ENCODE data around the gene DNAAF3.
A peak's percentile ranks its signal among the peaks of the same experiment; 100 is the strongest.

DNAAF3 gene

DNA sequence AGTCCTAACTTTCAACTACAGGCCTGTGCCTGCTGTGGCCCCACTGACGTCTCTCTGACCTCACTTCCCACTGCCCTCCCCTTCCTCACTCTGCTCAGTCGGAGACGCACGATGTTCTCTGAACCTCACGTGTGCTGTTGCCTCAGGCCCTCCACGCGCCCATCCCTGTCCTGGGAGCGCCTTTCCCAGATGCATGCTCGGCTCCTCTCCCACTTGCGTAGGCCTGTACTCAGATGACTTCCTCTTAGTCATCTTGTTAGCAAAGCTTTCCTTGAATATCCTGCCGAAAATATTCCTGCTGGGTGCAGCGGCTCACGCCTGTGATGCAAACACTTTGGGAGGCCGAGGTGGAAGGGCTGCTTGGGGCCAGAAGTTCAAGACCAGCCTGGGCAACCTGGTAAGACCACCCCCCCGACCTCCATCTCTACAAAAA is 23.0 kb upstream of the DNAAF3 start:
- H3K27me3 ChIP-seq (ENCODE audit: insufficient read depth, low read length): peaks cover 7% of the 10 kb centered on the region
- H3K4me3 ChIP-seq (ENCODE audit: low read length): no peak overlapping the region
- no peak overlapping the region for H2AFZ ChIP-seq (ENCODE audit: low read depth, low read length)
- no peaks in the 10 kb centered on the region for H3K36me3 ChIP-seq (ENCODE audit: insufficient read depth, low read length)
- H3K4me1 ChIP-seq (ENCODE audit: insufficient read depth, low read length): no peaks in the 10 kb centered on the region
- no peaks in the 10 kb centered on the region for H3K9me3 ChIP-seq (ENCODE audit: low read length)

DNA sequence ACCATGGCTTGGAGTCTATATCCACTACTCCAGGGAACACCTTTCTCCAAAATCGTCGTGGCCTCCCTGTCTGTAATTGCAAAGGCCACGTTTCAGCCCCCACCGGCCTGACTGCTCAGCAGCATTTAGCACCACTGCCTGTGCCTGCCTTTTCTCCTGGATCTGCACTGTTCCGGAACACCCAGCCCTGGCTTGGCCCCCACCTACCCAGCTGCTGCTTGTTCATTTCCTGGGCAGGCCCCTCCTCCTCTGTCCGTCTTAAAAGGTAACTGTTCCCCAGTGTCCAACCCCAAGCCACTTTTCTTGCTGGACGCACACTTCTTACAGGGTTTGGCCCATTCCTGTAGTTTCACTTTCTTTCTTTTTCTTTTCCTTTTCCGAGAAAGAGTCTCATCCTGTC is 22.2 kb upstream of the DNAAF3 start:
- peaks cover 7% of the 10 kb centered on the region for H3K27me3 ChIP-seq (ENCODE audit: insufficient read depth, low read length)
- H3K9me3 ChIP-seq (ENCODE audit: low read length): no peaks in the 10 kb centered on the region

GRCh38 chr19:55186080-55186479 is 19.7 kb upstream of the DNAAF3 start:
- Histone ChIP-seq H3K27me3 (ENCODE audit: insufficient read depth, low read length) (peaks cover 17% of the 10 kb centered on the region), H2AFZ (ENCODE audit: low read depth, low read length) (no peak overlapping the region), H3K4me3 (ENCODE audit: low read length) (no peak overlapping the region), H3K4me1 (ENCODE audit: insufficient read depth, low read length) (no peaks in the 10 kb centered on the region), H3K9me3 (ENCODE audit: low read length) (peaks cover 2% of the 10 kb centered on the region), H3K36me3 (ENCODE audit: insufficient read depth, low read length) (no peaks in the 10 kb centered on the region)

More for the DNA sequence above, 22.2 kb upstream of the DNAAF3 start:
- Histone ChIP-seq H3K4me1 (ENCODE audit: insufficient read depth, low read length) (no peaks in the 10 kb centered on the region), H3K4me3 (ENCODE audit: low read length) (no peak overlapping the region), H2AFZ (ENCODE audit: low read depth, low read length) (no peak overlapping the region), H3K36me3 (ENCODE audit: insufficient read depth, low read length) (no peaks in the 10 kb centered on the region)

- Histone ChIP-seq H3K36me3 (ENCODE audit: insufficient read depth, low read length) (no peaks in the 10 kb centered on the region), H3K9me3 (ENCODE audit: low read length) (peaks cover 2% of the 10 kb centered on the region), H3K27me3 (ENCODE audit: insufficient read depth, low read length) (peaks cover 28% of the 10 kb centered on the region), H3K4me1 (ENCODE audit: insufficient read depth, low read length) (peaks cover 10% of the 10 kb centered on the region), H3K4me3 (ENCODE audit: low read length) (no peak overlapping the region), H2AFZ (ENCODE audit: low read depth, low read length) (no peak overlapping the region)
Observed at GRCh38 chr19:55181740-55182139, 15.3 kb upstream of the DNAAF3 start.

- Histone ChIP-seq H3K4me3 (ENCODE audit: low read length) (peak within 1 kb of the TSS; percentile 71), H3K4me1 (ENCODE audit: insufficient read depth, low read length) (peaks cover 10% of the 10 kb centered on the region), H2AFZ (ENCODE audit: low read depth, low read length) (peak within 1 kb of the TSS; percentile 62), H3K27me3 (ENCODE audit: insufficient read depth, low read length) (peaks cover 20% of the 10 kb centered on the region), H3K36me3 (ENCODE audit: insufficient read depth, low read length) (no peaks in the 10 kb centered on the region), H3K9me3 (ENCODE audit: low read length) (peaks cover 10% of the 10 kb centered on the region)
Observed at GRCh38 chr19:55179606-55180484, 13.4 kb upstream of the DNAAF3 start, which contains the start of gene SYT5. Gene SYT5, minus strand, starts transcription at chr19:55180289. Its CDS starts 1,248 bp downstream, at chr19:55179041.

DNA sequence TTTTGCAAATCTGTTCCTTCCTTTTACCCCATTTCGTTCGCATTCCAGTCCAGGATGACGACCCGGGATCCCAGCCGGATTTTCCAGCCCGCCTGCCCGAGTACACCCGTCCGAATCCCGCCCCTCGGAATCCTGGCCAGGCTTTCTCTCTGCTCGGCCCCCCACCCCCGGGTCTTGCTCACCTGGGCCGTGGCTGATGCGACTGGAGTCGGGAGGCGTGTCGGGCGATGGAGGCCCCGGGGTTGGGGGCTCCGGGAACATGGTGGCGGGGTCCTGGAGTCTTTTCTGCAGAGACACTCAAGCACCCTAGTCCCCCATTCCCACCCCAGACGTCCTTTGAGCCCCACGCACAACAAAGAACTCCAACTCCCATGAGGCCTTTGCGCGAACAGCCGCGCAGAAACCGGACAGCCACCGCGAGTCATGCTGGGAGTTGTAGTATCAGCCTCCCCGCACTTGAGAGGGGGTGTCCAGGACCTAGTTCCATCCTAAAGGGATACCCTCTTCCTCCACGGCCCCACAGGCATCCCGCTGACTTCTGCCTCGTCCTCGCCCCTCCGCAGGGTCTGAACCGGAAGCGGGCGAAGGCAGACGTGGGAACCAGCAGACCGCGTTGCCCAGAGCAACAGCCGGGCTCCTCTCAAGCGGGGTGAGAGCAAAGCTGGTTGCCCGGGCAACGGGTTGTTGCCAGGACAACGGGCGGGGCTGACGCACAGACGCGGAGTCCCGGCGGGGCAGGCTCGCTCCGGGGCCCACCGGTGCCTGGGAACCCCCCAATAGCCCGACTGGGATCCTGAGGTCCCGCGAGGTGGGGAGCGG is 12.6 kb upstream of the DNAAF3 start:
- Histone ChIP-seq H3K36me3 (ENCODE audit: insufficient read depth, low read length) (no peaks in the 10 kb centered on the region), H3K4me1 (ENCODE audit: insufficient read depth, low read length) (peaks cover 10% of the 10 kb centered on the region), H3K27me3 (ENCODE audit: insufficient read depth, low read length) (peaks cover 20% of the 10 kb centered on the region), H2AFZ (ENCODE audit: low read depth, low read length) (peak overlapping the region; percentile 62), H3K9me3 (ENCODE audit: low read length) (peaks cover 10% of the 10 kb centered on the region), H3K4me3 (ENCODE audit: low read length) (peak overlapping the region; percentile 71)

- Histone ChIP-seq H3K36me3 (ENCODE audit: insufficient read depth, low read length) (no peaks in the 10 kb centered on the region), H3K4me3 (ENCODE audit: low read length) (no peak overlapping the region), H3K27me3 (ENCODE audit: insufficient read depth, low read length) (peaks cover 13% of the 10 kb centered on the region), H3K4me1 (ENCODE audit: insufficient read depth, low read length) (peaks cover 16% of the 10 kb centered on the region), H2AFZ (ENCODE audit: low read depth, low read length) (no peak overlapping the region), H3K9me3 (ENCODE audit: low read length) (peaks cover 8% of the 10 kb centered on the region)
Observed at GRCh38 chr19:55176076-55176475, 9.7 kb upstream of the DNAAF3 start.

- H3K27me3 ChIP-seq (ENCODE audit: insufficient read depth, low read length): peaks cover 5% of the 10 kb centered on the region
- H2AFZ ChIP-seq (ENCODE audit: low read depth, low read length): no peak overlapping the region
- no peaks in the 10 kb centered on the region for H3K36me3 ChIP-seq (ENCODE audit: insufficient read depth, low read length)
- H3K4me3 ChIP-seq (ENCODE audit: low read length): no peak overlapping the region
- H3K4me1 ChIP-seq (ENCODE audit: insufficient read depth, low read length): peaks cover 16% of the 10 kb centered on the region
- H3K9me3 ChIP-seq (ENCODE audit: low read length): peaks cover 8% of the 10 kb centered on the region
Observed at GRCh38 chr19:55175117-55175867, 8.9 kb upstream of the DNAAF3 start.

GRCh38 chr19:55174425-55175116 is 8.2 kb upstream of the DNAAF3 start:
- H2AFZ ChIP-seq (ENCODE audit: low read depth, low read length): no peak overlapping the region
- H3K4me1 ChIP-seq (ENCODE audit: insufficient read depth, low read length): peaks cover 13% of the 10 kb centered on the region
- no peak overlapping the region for H3K4me3 ChIP-seq (ENCODE audit: low read length)
- no peaks in the 10 kb centered on the region for H3K36me3 ChIP-seq (ENCODE audit: insufficient read depth, low read length)
- H3K27me3 ChIP-seq (ENCODE audit: insufficient read depth, low read length): peaks cover 3% of the 10 kb centered on the region
- H3K9me3 ChIP-seq (ENCODE audit: low read length): peaks cover 8% of the 10 kb centered on the region

GRCh38 chr19:55173714-55174409 is 7.4 kb upstream of the DNAAF3 start:
- peaks cover 8% of the 10 kb centered on the region for H3K9me3 ChIP-seq (ENCODE audit: low read length)
- peak overlapping the region; percentile 63 for H2AFZ ChIP-seq (ENCODE audit: low read depth, low read length)
- H3K36me3 ChIP-seq (ENCODE audit: insufficient read depth, low read length): no peaks in the 10 kb centered on the region
- peak overlapping the region; percentile 34 for H3K4me3 ChIP-seq (ENCODE audit: low read length)
- H3K4me1 ChIP-seq (ENCODE audit: insufficient read depth, low read length): peaks cover 9% of the 10 kb centered on the region
- peaks cover 7% of the 10 kb centered on the region for H3K27me3 ChIP-seq (ENCODE audit: insufficient read depth, low read length)

GRCh38 chr19:55173186-55173713 is 6.8 kb upstream of the DNAAF3 start:
- Histone ChIP-seq H3K4me3 (ENCODE audit: low read length) (peak overlapping the region; percentile 34), H3K4me1 (ENCODE audit: insufficient read depth, low read length) (peaks cover 6% of the 10 kb centered on the region), H3K27me3 (ENCODE audit: insufficient read depth, low read length) (peaks cover 7% of the 10 kb centered on the region), H3K36me3 (ENCODE audit: insufficient read depth, low read length) (no peaks in the 10 kb centered on the region), H2AFZ (ENCODE audit: low read depth, low read length) (peak overlapping the region; percentile 63), H3K9me3 (ENCODE audit: low read length) (peaks cover 8% of the 10 kb centered on the region)

Measured in neuron (in vitro differentiated cells).